HG02970 (cell line): ENCODE data around the gene NFIB.

Experiments used
- ATAC-seq: cut with Tn5 transposase; IDR thresholded peaks from one replicate; pipeline ENCODE4 v1.9.1; 2021; ENCODE audit warnings: mild to moderate bottlenecking, moderate library complexity, moderate number of reproducible peaks; ENCODE audit not compliant: unreplicated experiment, low FRiP score

NFIB gene

GRCh38 chr9:14321517-14322130, 7.7 kb upstream of the NFIB start:
- ATAC-seq, result no peak

DNA sequence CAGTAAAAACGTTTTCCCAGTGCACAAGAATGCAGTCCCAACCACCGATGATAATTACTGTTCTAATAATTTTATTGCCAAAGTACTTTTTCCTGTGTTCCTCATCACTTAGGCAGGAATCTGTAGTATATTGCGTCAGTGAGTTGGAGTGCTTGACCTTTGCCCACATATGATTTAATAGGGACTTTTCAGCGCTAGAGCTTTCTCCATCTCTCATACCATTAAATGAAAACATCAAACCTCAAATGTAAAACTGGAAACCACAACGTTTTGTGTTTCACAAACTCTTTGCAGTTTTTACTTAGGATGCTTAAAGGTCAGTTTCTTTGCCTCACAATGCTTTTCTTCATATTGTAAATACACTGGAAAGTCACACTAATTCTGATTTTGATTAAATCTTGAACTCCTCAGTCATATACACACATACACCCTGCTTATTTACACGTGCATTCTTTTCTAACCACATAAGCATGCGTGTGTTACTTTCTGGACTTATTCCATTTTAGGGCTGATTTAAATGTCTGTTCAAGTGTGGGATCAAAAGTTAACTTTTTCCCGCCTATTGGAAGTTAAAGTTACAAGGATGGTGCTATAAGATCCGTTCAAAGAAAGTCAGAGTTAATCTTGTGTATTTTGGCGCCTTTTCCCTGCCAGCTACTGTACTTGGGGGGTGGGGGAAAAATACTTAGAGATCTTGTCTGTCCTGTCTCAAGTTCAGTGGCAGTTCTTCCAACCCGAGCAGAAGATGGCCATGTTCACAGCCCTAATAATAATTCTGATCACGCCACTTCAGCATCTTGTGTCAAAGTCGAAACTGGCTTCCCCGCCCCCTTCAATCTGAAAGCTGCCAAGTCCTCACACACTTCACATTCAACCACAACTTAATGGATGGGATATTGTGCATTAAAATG, 6.6 kb upstream of the NFIB start:
- no peak for ATAC-seq

DNA sequence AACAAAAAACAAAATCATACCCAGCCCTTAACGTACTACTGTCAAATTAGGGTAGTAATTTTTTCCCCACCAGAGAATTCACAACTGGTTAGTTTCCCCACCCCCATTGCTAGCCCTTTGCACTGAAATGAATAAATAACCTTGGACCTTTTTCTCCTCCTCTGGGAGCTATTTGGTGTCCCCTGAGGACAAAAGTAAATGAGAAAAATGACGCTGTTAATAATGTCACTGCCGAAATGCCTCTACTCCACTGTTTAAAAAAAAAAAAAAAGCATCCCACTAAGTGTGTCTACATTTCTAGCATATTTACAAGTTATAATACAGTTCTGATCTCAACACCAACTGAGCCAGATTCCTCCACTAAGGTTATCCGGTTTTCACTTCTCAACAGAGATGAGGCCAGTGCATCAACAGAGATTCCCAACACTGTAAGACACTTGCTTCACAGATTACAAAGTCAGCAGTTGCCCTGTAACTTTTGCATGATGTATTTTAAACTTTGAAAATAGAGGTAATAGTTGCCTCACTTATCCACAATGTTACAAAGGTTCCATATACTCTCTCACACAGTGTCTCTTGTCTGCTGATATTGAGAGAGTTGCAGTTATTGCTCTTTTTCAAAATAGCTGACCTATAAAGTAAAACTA, 5.1 kb upstream of the NFIB start:
- ATAC-seq, result no peak

DNA sequence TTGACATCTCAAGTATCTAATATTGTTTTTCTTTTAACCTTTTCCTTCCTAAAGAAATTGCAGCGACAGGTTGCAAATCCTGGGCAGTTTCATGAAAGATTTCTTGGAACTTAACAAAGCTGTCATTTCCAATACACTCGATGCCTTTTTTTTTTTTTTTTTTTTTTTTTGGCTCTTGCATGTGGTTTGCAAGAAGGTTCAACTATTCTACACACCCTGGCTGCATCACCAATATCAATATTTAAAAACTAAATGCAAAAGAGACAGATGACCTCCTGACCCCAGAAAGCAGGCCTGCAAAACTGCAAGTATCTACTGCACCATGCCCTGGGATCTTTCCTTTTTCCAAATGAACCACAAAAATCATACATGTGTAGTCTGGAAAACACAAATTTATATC, 4.4 kb upstream of the NFIB start:
- no peak for ATAC-seq

GRCh38 chr9:14317667-14318320, 3.9 kb upstream of the NFIB start:
- no peak for ATAC-seq

DNA sequence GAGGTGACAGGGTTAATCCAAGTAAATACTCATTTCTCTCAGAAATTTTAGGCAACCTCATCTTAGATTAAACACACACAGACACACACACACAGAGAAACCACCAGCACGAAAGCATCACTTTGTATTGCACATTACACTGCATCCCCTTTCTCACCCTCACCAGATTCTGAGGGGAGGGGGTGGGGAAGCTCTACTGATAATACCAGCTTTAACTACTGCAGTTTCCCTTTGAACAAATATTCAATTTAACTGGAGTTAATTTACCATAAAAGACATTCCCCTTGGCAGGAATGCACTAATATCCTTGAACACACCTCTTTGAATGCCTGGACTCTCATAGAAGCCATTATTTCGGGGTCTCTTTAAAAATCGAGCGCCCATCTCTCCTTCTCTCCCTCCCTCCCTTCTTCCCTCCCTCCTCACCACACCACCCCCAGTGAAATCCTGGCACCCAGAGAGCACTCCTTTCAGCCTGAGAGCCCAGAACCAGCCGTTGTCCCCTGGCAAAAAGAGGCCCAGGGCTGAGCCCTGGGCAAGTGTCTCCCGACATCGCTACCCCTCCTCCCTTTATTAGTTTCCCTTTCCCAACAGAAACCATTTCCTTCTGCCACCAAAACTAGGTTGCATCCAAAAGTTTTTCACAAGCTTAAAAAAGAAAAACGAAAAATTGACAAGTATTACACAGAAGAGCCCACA, 2.8 kb upstream of the NFIB start:
- no peak for ATAC-seq

- no peak for ATAC-seq
These were observed 2.1 kb upstream of the NFIB start for GRCh38 chr9:14315875-14316601.

GRCh38 chr9:14314929-14315874, 1.3 kb upstream of the NFIB start:
- ATAC-seq, result peak; percentile 40

- no peak for ATAC-seq
These were observed 535 bp upstream of the NFIB start for GRCh38 chr9:14314424-14314928.

GRCh38 chr9:14313378-14313940, 482 bp downstream of the NFIB start:
- ATAC-seq, result no peak

DNA sequence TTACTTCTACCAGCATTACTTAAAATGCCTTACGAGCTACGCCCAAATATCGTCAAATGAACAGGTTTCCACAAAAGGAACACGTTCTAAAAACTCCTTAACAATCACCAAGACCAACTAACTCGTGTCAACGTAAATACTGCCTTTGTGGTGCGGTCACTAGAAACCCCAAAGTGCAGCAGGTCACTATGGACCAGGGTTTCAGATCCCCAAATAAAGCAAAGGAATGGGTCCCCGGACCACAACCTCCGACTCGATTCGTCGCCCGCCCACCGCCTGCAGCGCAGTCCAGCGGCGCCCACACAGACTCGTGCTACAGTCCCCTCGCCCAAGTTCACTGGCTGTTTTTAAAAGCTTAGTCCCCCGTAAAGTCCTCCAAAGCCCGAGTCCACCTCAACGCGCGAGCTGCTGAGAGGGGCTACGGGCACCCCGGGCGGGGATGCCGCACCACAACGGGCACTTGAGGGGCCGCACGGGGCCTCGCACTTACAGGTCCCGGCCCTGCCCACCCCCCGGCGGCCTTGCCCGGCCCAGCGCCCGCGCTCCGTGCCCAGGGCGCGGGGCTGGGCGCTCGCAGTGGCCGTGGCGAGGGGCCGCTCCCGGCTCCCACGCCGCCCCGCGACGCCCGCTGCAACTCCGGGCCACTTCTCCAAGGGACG, 1.1 kb downstream of the NFIB start:
- ATAC-seq, result no peak

DNA sequence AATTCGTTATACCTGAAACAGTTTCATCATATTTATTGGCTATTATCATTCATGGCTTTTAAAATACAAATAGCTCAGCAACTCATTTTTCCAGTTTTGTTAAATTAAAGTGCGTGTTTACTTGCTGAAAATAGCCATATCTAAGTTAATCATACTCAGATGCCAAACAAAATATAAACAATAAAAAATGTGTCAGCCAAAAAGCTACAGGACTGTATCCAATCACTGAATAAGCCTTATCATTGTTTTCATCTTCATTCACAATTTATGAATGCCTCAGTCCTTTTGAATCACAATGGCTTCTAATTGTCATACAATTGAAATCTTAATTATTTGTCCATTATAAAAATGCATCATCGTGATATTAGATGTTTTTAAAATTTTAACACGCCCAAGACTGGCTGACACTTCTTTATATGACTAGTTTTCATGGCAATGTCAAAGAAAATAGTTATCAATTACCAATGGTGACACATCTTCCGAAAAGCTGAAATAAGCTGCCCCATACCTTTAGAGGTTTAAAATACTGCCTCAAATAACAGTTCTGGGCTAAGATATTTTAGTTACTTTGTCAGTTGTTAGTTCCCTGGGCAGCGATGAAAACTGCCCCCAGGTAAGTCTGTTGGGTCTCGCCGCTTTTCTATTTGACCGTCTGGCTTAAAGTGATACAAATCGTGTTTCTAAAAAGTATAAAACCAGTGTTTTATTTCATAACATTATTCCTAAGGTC, 1.8 kb downstream of the NFIB start:
- ATAC-seq, result no peak

DNA sequence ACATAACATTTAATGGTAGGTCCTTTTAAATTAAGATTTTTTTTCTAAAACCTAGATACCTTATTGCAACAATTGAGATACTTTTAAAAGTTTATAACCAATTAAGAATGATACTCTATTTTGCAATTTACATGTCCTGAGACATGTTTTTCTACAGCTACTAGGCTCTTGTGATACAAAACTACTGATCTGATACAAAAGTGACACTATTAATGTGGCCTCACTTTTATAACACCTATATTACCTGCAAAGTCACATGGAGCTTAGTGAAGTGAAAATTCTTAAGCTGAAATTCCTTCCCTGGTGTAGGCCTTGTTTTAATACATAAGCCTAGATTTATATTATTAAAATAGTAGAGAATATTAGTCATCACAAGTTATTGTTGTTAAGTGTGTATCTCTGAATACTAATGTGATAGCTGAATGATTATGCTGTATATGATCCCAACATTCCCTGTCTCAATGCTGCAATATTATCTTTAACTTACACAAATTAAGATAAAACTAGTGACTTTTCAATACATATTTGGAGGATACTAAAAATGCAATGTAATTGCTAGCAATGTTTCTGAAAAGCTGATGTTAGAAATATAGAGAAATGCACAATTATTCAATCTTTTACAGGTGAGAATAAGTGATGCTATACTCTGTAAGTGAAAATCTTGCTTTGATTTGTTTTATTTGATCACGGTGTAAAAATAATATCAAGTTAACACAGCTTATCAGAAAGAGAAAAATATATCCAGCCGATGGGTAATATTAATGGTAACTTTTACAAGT, 2.6 kb downstream of the NFIB start:
- no peak for ATAC-seq

- ATAC-seq, result no peak
These were observed 3.6 kb downstream of the NFIB start for GRCh38 chr9:14310311-14310710.

DNA sequence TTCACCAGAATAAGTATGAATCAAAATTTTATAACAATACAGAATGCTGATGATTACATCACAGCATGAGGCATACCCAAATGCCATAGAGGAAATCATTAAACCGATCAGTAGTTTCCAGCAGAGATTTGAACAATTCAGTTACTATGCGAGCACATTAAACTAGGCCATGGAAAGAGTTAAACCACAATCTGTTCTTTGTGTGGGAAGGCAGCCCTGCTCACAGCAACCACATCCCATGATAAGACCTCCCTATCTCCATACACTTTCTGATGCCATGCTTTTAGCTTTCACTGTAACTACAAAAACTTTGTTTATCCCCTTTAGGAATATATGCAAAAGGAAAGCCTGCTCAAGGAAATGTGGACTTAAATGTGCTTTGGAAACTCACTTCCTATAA, 4.5 kb downstream of the NFIB start:
- ATAC-seq, result no peak

DNA sequence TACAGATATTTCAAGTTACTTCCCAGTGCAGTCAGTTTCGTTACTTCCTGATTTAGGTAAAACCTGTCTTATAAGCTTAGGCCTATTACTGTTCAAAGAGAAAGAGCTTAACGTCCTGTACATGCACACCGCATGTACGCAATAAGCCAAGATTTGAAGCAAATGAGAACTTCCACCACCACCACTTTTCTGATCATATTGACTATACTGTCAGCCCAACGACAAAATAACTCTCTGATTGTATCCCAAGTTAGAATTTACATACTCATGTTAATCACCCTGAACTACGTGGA, 5.1 kb downstream of the NFIB start:
- ATAC-seq, result no peak
